Tibial nerve (tissue), 4 donors: ENCODE measurements around the gene TNK2.
"Not testable (repeated sequence)": the region's sequence is repeated elsewhere in the genome, so short reads cannot be mapped to it uniquely, and the experiment has no call there.

Experiments used
- EP300 ChIP-seq, 2 donors: sonication (generic); formaldehyde crosslinking; IDR thresholded peaks; one replicate each; pipeline ENCODE4 v1.6.1; 2017; ENCODE audit warnings: antibody characterized with exemption in 2 of 2, mild to moderate bottlenecking in 1 of 2
- TF ChIP-seq, protein P1 (sequence below), 5 experiments: fragments of 200-600 bp in 3 of 5; fragments of 450-650 bp in 2 of 5; sonication (generic) in 3 of 5; IDR thresholded peaks; one replicate each; pipeline ENCODE4 v1.5.1; 2016 to 2019; ENCODE audit warnings: antibody characterized with exemption in 5 of 5, mild to moderate bottlenecking in 3 of 5, moderate library complexity in 2 of 5

DNA sequence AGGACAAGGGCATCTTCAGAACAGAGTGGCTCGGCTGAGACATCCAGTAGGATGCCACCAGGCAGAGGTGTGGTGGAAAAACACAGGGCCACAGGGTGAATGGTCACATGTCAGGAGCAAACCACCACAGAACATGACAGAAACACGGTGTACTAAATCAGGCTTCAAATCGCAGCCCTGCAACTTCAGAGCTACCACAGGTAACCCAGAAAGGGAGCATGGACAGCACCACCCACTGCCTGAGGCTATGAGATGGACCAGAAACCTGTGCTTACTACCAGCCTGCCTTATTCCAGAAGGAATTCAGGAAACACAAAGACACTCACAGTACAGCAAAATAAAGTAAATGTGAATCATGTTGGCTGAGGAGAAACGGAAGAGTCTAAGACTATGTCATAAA lies 41.8 kb upstream of the TNK2 start:
- TF ChIP-seq, protein P1, sequence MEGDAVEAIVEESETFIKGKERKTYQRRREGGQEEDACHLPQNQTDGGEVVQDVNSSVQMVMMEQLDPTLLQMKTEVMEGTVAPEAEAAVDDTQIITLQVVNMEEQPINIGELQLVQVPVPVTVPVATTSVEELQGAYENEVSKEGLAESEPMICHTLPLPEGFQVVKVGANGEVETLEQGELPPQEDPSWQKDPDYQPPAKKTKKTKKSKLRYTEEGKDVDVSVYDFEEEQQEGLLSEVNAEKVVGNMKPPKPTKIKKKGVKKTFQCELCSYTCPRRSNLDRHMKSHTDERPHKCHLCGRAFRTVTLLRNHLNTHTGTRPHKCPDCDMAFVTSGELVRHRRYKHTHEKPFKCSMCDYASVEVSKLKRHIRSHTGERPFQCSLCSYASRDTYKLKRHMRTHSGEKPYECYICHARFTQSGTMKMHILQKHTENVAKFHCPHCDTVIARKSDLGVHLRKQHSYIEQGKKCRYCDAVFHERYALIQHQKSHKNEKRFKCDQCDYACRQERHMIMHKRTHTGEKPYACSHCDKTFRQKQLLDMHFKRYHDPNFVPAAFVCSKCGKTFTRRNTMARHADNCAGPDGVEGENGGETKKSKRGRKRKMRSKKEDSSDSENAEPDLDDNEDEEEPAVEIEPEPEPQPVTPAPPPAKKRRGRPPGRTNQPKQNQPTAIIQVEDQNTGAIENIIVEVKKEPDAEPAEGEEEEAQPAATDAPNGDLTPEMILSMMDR (IDR thresholded peaks at IDR 0.05), result not testable (repeated sequence)
- TF ChIP-seq EP300 (IDR thresholded peaks at IDR 0.05), result not testable (repeated sequence)
